HepG2 (cell line): ENCODE measurements around the gene CDH13. TPM values are rescaled to one million over a fixed set of nuclear protein-coding genes. Genes with fewer than 3 reads are reported as not detected.
A peak's percentile ranks its signal among the peaks of the same experiment; 100 is the strongest.

Experiments
- ATAC-seq: fragments of 200-7000 bp; cut with Tn5 transposase; 3 replicates; pipeline ENCODE4 v1.9.1; 2020; ENCODE audit warnings: mild to moderate bottlenecking, moderate library complexity
- BruUV-seq: library from RNA; stranded (reverse); fragments of 400-500 nt; replicated peaks from 2 replicates; lab custom pipeline; 2021; lab: Mats Ljungman, UMichigan
- CTCF ChIA-PET: fragments of 300-600 bp; formaldehyde crosslinking; extraction: SDS; loops from one replicate; lab custom pipeline; 2021; ENCODE audit warnings: low total read pairs, inconsistent platforms, low intra/inter-chr PET ratio; lab: Yijun Ruan, JAX
- POLR2A ChIA-PET: fragments of 350-600 bp; sonication (Branson Sonifier 250); formaldehyde crosslinking; loops from one replicate; lab custom pipeline; 2020; ENCODE audit warnings: antibody characterized with exemption, inconsistent platforms; lab: Yijun Ruan, JAX
- DNase-seq: peaks from one replicate; pipeline ENCODE4 v3.0.0-alpha.2; 2015; ENCODE audit warnings: low spot score
- FAIRE-seq: peaks from 3 replicates; lab custom pipeline; 2011; peaks lifted over from hg19 to GRCh38; lab: Jason Lieb, UNC
- H2AFZ ChIP-seq: one replicate; pipeline ENCODE4 v1.6.1; 2011; ENCODE audit warnings: low read length, inconsistent platforms
- H3K27ac ChIP-seq: fragments of 300-600 bp; 3 replicates; pipeline ENCODE4 v1.8.0; 2011; ENCODE audit warnings: mixed run types, mild to moderate bottlenecking, mixed read lengths, low read length, inconsistent platforms; ENCODE audit not compliant: insufficient read depth; ENCODE audit errors: extremely low read length
- H3K27me3 ChIP-seq, 2 experiments: fragments of 200-600 bp in 1 of 2; 2 replicates in 1 of 2; 3 replicates in 1 of 2; pipeline versions ENCODE4 v1.6.0 to v1.8.0; 2011; ENCODE audit warnings: low read length in 2 of 2, mild to moderate bottlenecking in 2 of 2, moderate library complexity in 2 of 2, inconsistent platforms in 1 of 2; ENCODE audit not compliant: insufficient read depth in 2 of 2, control insufficient read depth in 1 of 2
- H3K36me3 ChIP-seq, 2 experiments: fragments of 200-600 bp in 1 of 2; replicated peaks in 1 of 2; 2 replicates in 1 of 2; 3 replicates in 1 of 2; pipeline versions ENCODE4 v1.5.1 to v1.8.0; 2011; ENCODE audit warnings: low read length in 2 of 2, inconsistent platforms in 1 of 2; ENCODE audit not compliant: insufficient read depth in 2 of 2, control insufficient read depth in 1 of 2
- H3K4me1 ChIP-seq: 2 replicates; pipeline ENCODE4 v1.5.1; 2012; ENCODE audit warnings: low read length, inconsistent platforms; ENCODE audit not compliant: insufficient read depth
- H3K4me2 ChIP-seq: 2 replicates; pipeline ENCODE4 v1.6.0; 2011; ENCODE audit warnings: low read depth, low read length, inconsistent platforms
- H3K4me3 ChIP-seq, 3 experiments: fragments of 200-600 bp in 1 of 3; sonication (generic), shearing (Covaris generic) in 1 of 3; replicated peaks in 1 of 3; 2 replicates each; pipeline ENCODE4 v1.5.1; 2011 to 2016; ENCODE audit warnings: low read length in 3 of 3, inconsistent platforms in 2 of 3, low read depth in 2 of 3, mild to moderate bottlenecking in 2 of 3, control low read depth in 1 of 3, mixed read lengths in 1 of 3; ENCODE audit not compliant: insufficient read depth in 1 of 3
- H3K79me2 ChIP-seq: one replicate; pipeline ENCODE4 v1.6.1; 2011; ENCODE audit warnings: low read length, inconsistent platforms; ENCODE audit not compliant: insufficient read depth
- H3K9ac ChIP-seq: 2 replicates; pipeline ENCODE4 v1.6.0; 2011; ENCODE audit warnings: mild to moderate bottlenecking, low read depth, low read length, inconsistent platforms; ENCODE audit not compliant: insufficient read depth
- H3K9me3 ChIP-seq: 2 replicates; pipeline ENCODE4 v1.5.1; 2012; ENCODE audit warnings: mild to moderate bottlenecking, low read length
- H4K20me1 ChIP-seq: 2 replicates; pipeline ENCODE4 v1.6.0; 2011; ENCODE audit warnings: inconsistent platforms, mild to moderate bottlenecking, low read length, moderate library complexity; ENCODE audit not compliant: insufficient read depth
- ATF7 ChIP-seq, 2 experiments: fragments of 450-650 bp in 1 of 2; sonication (generic) in 1 of 2; formaldehyde crosslinking in 1 of 2; IDR thresholded peaks; 2 replicates each; pipeline versions ENCODE4 v1.4.0 to v1.6.1; 2016 to 2020; ENCODE audit warnings: antibody characterized with exemption in 1 of 2, mild to moderate bottlenecking in 1 of 2, missing genetic modification reagents in 1 of 2
- CREB1 ChIP-seq, 2 experiments: fragments of 450-650 bp in 1 of 2; IDR thresholded peaks; 2 replicates each; pipeline ENCODE4 v1.6.1; 2016 to 2017; ENCODE audit warnings: control low read depth in 1 of 2, mild to moderate bottlenecking in 1 of 2, missing compliant biosample characterization in 1 of 2, missing genetic modification characterization in 1 of 2
- DPF2 ChIP-seq: sonication (generic); formaldehyde crosslinking; IDR thresholded peaks from 2 replicates; pipeline ENCODE4 v1.4.0; 2020; ENCODE audit warnings: mild to moderate bottlenecking, low read depth, missing genetic modification reagents, borderline replicate concordance
- LCORL ChIP-seq, 2 experiments: fragments of 450-650 bp in 1 of 2; sonication (generic) in 1 of 2; formaldehyde crosslinking in 1 of 2; IDR thresholded peaks; 2 replicates each; pipeline versions ENCODE4 v1.5.0 to v1.6.1; 2017 to 2020; ENCODE audit warnings: antibody characterized with exemption in 1 of 2, missing genetic modification reagents in 1 of 2
- LRRFIP1 ChIP-seq: sonication (generic); formaldehyde crosslinking; conservative IDR thresholded peaks from 2 replicates; pipeline ENCODE4 v1.4.0; 2020; ENCODE audit warnings: missing genetic modification reagents
- MTA1 ChIP-seq: sonication (generic); formaldehyde crosslinking; IDR thresholded peaks from 2 replicates; pipeline ENCODE4 v1.4.0; 2020; ENCODE audit warnings: missing genetic modification reagents, mild to moderate bottlenecking, borderline replicate concordance
- POGZ ChIP-seq: sonication (generic); formaldehyde crosslinking; IDR thresholded peaks from 2 replicates; pipeline ENCODE4 v1.4.0; 2020; ENCODE audit warnings: mild to moderate bottlenecking, missing genetic modification reagents
- ZNF724P ChIP-seq: sonication (generic); formaldehyde crosslinking; IDR thresholded peaks from 2 replicates; pipeline ENCODE4 v1.8.0; 2022; ENCODE audit warnings: missing genetic modification reagents, borderline replicate concordance
- WGBS: methylation state at CpG from one replicate; pipeline ENCODE4 v1.1.6; 2017; ENCODE audit warnings: low lambda C conversion rate; 5-methylcytosine and 5-hydroxymethylcytosine counted together
- in situ Hi-C: cut with HindIII; loops from 2 replicates; pipeline ENCODE4 v1.10.0; 2017; ENCODE audit warnings: low pct_unique_long_range_greater_than_20kb; ENCODE audit not compliant: extremely low pct_ligation_motif_present
- intact Hi-C: fragments of 100-400 bp; cut with micrococcal nuclease; formaldehyde crosslinking; loops from one replicate; pipeline ENCODE4 v1.10.0; 2022; ENCODE audit not compliant: unreplicated experiment
- polyA plus RNA-seq, 8 experiments: library from polyadenylated mRNA; depleted of rRNA in 3 of 8; stranded (reverse) in 7 of 8; unstranded in 1 of 8; fragments of >200 nt; fragmentation: Illumina TruSeq in 4 of 8; extraction: Trizol in 4 of 8; gene quantifications; 2 replicates each; pipeline versions ENCODE4 v1.2.1 to v1.2.3, GENCODE V29; 2011 to 2016; ENCODE audit warnings: low read depth in 4 of 8, missing spikeins in 1 of 8, mixed read lengths in 1 of 8; ENCODE audit not compliant: insufficient read depth in 1 of 8
- total RNA-seq, 5 experiments: library from RNA; depleted of rRNA; stranded (reverse); fragments of >200 nt; fragmentation: Illumina TruSeq; extraction: Trizol; gene quantifications; 2 replicates each; pipeline ENCODE4 v1.2.3, GENCODE V29; 2016; ENCODE audit warnings: low read depth in 1 of 5

Gene CDH13
- total and polyA plus RNA-seq, 2 of the 13 experiments (the other 11 are each of a cell fraction or from before 2014, with no cell fraction given) = not detected

GRCh38 chr16:83298541-83298940 is 671.8 kb downstream of the CDH13 start (continued):
- TF ChIP-seq POGZ (CRISPR knock-in tag) = no peak

GRCh38 chr16:83300326-83300725 is 673.6 kb downstream of the CDH13 start:
- Histone ChIP-seq H3K4me2 (no peak overlapping the region), H3K9ac (no peak overlapping the region), H3K27me3 (no peaks in the 10 kb centered on the region; a peak in 1 of 5 replicates), H3K79me2 (no peaks in the 10 kb centered on the region), H3K4me1 (no peaks in the 10 kb centered on the region), H4K20me1 (no peaks in the 10 kb centered on the region), H3K36me3 (no peaks in the 10 kb centered on the region), H2AFZ (no peak overlapping the region), H3K9me3 (no peaks in the 10 kb centered on the region), H3K4me3 (no peak overlapping the region), H3K27ac (no peak overlapping the region)
- WGBS = 3% methylated on average over 3 of the region's 3 CpGs
- CTCF ChIA-PET = no interaction called here
- in situ Hi-C loops = no loop called here
- no peak for FAIRE-seq
- intact Hi-C loops = no loop called here
- POLR2A ChIA-PET = no interaction called here
- no TSS peak for BruUV-seq
- DNase-seq = no peak
- no peak for ATAC-seq
- no peak for TF ChIP-seq MTA1 (CRISPR knock-in tag)
- peak; percentile 92 for TF ChIP-seq LCORL (IDR thresholded peaks at IDR 0.05)
- no peak for TF ChIP-seq LCORL (CRISPR knock-in tag; IDR thresholded peaks at IDR 0.05)

GRCh38 chr16:83301971-83302370 is 675.2 kb downstream of the CDH13 start:
- intact Hi-C loops (no loop called here), in situ Hi-C loops (no loop called here)
- no peak overlapping the region for H3K4me3 ChIP-seq
- H3K9ac ChIP-seq = no peak overlapping the region
- FAIRE-seq = no peak
- no peak for ATAC-seq
- H3K9me3 ChIP-seq = no peaks in the 10 kb centered on the region
- H3K27me3 ChIP-seq = peaks cover 0 to 1% of the 10 kb centered on the region in 2 experiments; a peak in 1 of 5 replicates
- H2AFZ ChIP-seq = no peak overlapping the region
- H3K4me2 ChIP-seq = no peak overlapping the region
- TF ChIP-seq ATF7 (IDR thresholded peaks at IDR 0.05) = 0 out of 2 replicates have a peak, but pooled peaks have one; percentile 17
- TF ChIP-seq ATF7 (CRISPR knock-in tag; IDR thresholded peaks at IDR 0.05) = no peak
- TF ChIP-seq DPF2 (CRISPR knock-in tag) = no peak
- no peak for TF ChIP-seq ZNF724P (CRISPR knock-in tag)
- no peak for TF ChIP-seq LRRFIP1
- peak; percentile 34; the same call in 1 of the 2 replicates for TF ChIP-seq CREB1 (IDR thresholded peaks at IDR 0.05)
- no peak for TF ChIP-seq CREB1 (CRISPR knock-in tag; IDR thresholded peaks at IDR 0.05)
- no peak overlapping the region for H3K27ac ChIP-seq
- DNase-seq = no peak
- no peaks in the 10 kb centered on the region for H4K20me1 ChIP-seq
- CTCF ChIA-PET = no interaction called here
- BruUV-seq = no TSS peak
- no peaks in the 10 kb centered on the region for H3K36me3 ChIP-seq
- no peaks in the 10 kb centered on the region for H3K4me1 ChIP-seq
- WGBS = under 1% methylated on average over 4 of the region's 4 CpGs
- H3K79me2 ChIP-seq = no peaks in the 10 kb centered on the region
- POLR2A ChIA-PET = no interaction called here
